Karpas-422 (cell line): ENCODE data around the gene ESRRB. TPM values are rescaled to one million over a fixed set of nuclear protein-coding genes. Genes with fewer than 3 reads are reported as not detected.

Source experiments
- DNase-seq: peaks from one replicate; pipeline ENCODE4 v3.0.0-alpha.2; 2015
- H2AFZ ChIP-seq: fragments of 200-600 bp; sonication (generic); 2 replicates; pipeline ENCODE4 v1.6.1; 2014; ENCODE audit warnings: antibody characterized with exemption, low read length, mixed read lengths
- H3K27ac ChIP-seq: fragments of 200-600 bp; sonication (generic); 2 replicates; pipeline ENCODE4 v1.5.1; 2014; ENCODE audit warnings: mild to moderate bottlenecking, low read length, moderate library complexity
- H3K27me3 ChIP-seq: fragments of 200-600 bp; sonication (generic); 2 replicates; pipeline ENCODE4 v1.6.1; 2014; ENCODE audit warnings: low read length, mixed read lengths
- H3K36me3 ChIP-seq: fragments of 200-600 bp; sonication (generic); 2 replicates; pipeline ENCODE4 v1.6.1; 2014; ENCODE audit warnings: low read length, mixed read lengths; ENCODE audit not compliant: insufficient read depth
- H3K4me1 ChIP-seq: fragments of 200-600 bp; sonication (generic); 2 replicates; pipeline ENCODE4 v1.6.1; 2014; ENCODE audit warnings: mild to moderate bottlenecking, low read length, mixed read lengths
- H3K4me2 ChIP-seq: fragments of 200-600 bp; sonication (generic); 2 replicates; pipeline ENCODE4 v1.6.1; 2014; ENCODE audit warnings: low read length, low read depth, mild to moderate bottlenecking; ENCODE audit not compliant: poor library complexity, severe bottlenecking
- H3K4me3 ChIP-seq: fragments of 200-600 bp; sonication (generic); 2 replicates; pipeline ENCODE4 v1.5.1; 2014; ENCODE audit warnings: mild to moderate bottlenecking, antibody characterized with exemption, low read length, mixed read lengths
- H3K79me2 ChIP-seq: fragments of 200-600 bp; sonication (generic); 2 replicates; pipeline ENCODE4 v1.6.1; 2014; ENCODE audit warnings: mild to moderate bottlenecking, low read length, mixed read lengths
- H3K9ac ChIP-seq: fragments of 200-600 bp; sonication (generic); 2 replicates; pipeline ENCODE4 v1.6.0; 2014; ENCODE audit warnings: low read length
- H3K9me2 ChIP-seq: fragments of 200-600 bp; sonication (generic), shearing (Covaris generic); replicated peaks from 2 replicates; pipeline ENCODE4 v1.6.0; 2014; ENCODE audit warnings: mild to moderate bottlenecking, low read length, moderate library complexity; ENCODE audit not compliant: insufficient read depth
- H3K9me3 ChIP-seq: fragments of 300-700, 200-600 bp; sonication (generic); 2 replicates; pipeline ENCODE4 v1.6.1; 2014; ENCODE audit warnings: low read length, mixed read lengths
- H4K20me1 ChIP-seq: fragments of 200-600 bp; sonication (generic); 2 replicates; pipeline ENCODE4 v1.6.1; 2014; ENCODE audit warnings: mild to moderate bottlenecking, antibody characterized with exemption, low read length, low read depth; ENCODE audit not compliant: insufficient read depth
- total RNA-seq: library from RNA; depleted of rRNA; stranded (reverse); fragments of >200 nt; shearing (Covaris generic); gene quantifications from 2 replicates; pipeline ENCODE4 v1.2.3, GENCODE V29; 2014; ENCODE audit warnings: low replicate concordance

The ESRRB gene
- total RNA-seq, 1 experiment from 2014 or later = not detected

- Histone ChIP-seq H3K9ac (no peak overlapping the region), H3K27me3 (no peaks in the 10 kb centered on the region)
- no peak for DNase-seq
Observed at GRCh38 chr14:76385435-76385834, 9.5 kb downstream of the ESRRB start.

GRCh38 chr14:76386944-76387782 is 11.2 kb downstream of the ESRRB start:
- no peaks in the 10 kb centered on the region for H3K27me3 ChIP-seq
- H2AFZ ChIP-seq = no peak overlapping the region
- no peaks in the 10 kb centered on the region for H3K9me3 ChIP-seq

More at GRCh38 chr14:76385435-76385834, 9.5 kb downstream of the ESRRB start:
- Histone ChIP-seq H3K9me2 (no peaks in the 10 kb centered on the region), H3K27ac (no peak overlapping the region), H3K9me3 (no peaks in the 10 kb centered on the region), H3K4me2 (no peak overlapping the region), H3K4me3 (no peak overlapping the region), H3K4me1 (no peaks in the 10 kb centered on the region), H2AFZ (no peak overlapping the region), H3K36me3 (no peaks in the 10 kb centered on the region), H4K20me1 (no peaks in the 10 kb centered on the region), H3K79me2 (no peaks in the 10 kb centered on the region)

GRCh38 chr14:76389841-76390240 is 13.9 kb downstream of the ESRRB start:
- Histone ChIP-seq H3K9me3 (no peaks in the 10 kb centered on the region), H3K79me2 (no peaks in the 10 kb centered on the region), H4K20me1 (no peaks in the 10 kb centered on the region), H2AFZ (no peak overlapping the region), H3K4me1 (no peaks in the 10 kb centered on the region), H3K27me3 (no peaks in the 10 kb centered on the region), H3K27ac (no peak overlapping the region), H3K36me3 (no peaks in the 10 kb centered on the region), H3K9me2 (no peaks in the 10 kb centered on the region), H3K9ac (no peak overlapping the region), H3K4me3 (no peak overlapping the region), H3K4me2 (no peak overlapping the region)
- no peak for DNase-seq

More at GRCh38 chr14:76386944-76387782, 11.2 kb downstream of the ESRRB start:
- Histone ChIP-seq H4K20me1 (no peaks in the 10 kb centered on the region), H3K36me3 (no peaks in the 10 kb centered on the region), H3K27ac (no peak overlapping the region), H3K9ac (no peak overlapping the region), H3K4me3 (no peak overlapping the region), H3K4me1 (no peaks in the 10 kb centered on the region), H3K79me2 (no peaks in the 10 kb centered on the region), H3K9me2 (no peaks in the 10 kb centered on the region), H3K4me2 (no peak overlapping the region)
- peak; percentile 96 for DNase-seq

- Histone ChIP-seq H3K27me3 (no peaks in the 10 kb centered on the region), H3K9me3 (no peaks in the 10 kb centered on the region), H3K4me2 (no peak overlapping the region), H3K9ac (no peak overlapping the region), H3K4me3 (no peak overlapping the region), H2AFZ (no peak overlapping the region), H3K79me2 (no peaks in the 10 kb centered on the region), H3K4me1 (no peaks in the 10 kb centered on the region), H3K27ac (no peak overlapping the region), H4K20me1 (0 out of 2 replicates have a peak, but pooled peaks cover 3% of the 10 kb centered on the region), H3K36me3 (no peaks in the 10 kb centered on the region), H3K9me2 (no peaks in the 10 kb centered on the region)
- no peak for DNase-seq
Observed at GRCh38 chr14:76390621-76391020, 14.7 kb downstream of the ESRRB start.

GRCh38 chr14:76391981-76392690 is 16.2 kb downstream of the ESRRB start:
- Histone ChIP-seq H2AFZ (no peak overlapping the region), H3K36me3 (no peaks in the 10 kb centered on the region), H3K4me2 (no peak overlapping the region), H3K4me1 (no peaks in the 10 kb centered on the region), H3K79me2 (no peaks in the 10 kb centered on the region), H3K4me3 (no peak overlapping the region), H3K27me3 (no peaks in the 10 kb centered on the region), H3K9me2 (no peaks in the 10 kb centered on the region), H3K27ac (no peak overlapping the region), H3K9ac (no peak overlapping the region), H4K20me1 (0 out of 2 replicates have a peak, but pooled peaks cover 3% of the 10 kb centered on the region), H3K9me3 (no peaks in the 10 kb centered on the region)
- no peak for DNase-seq

- Histone ChIP-seq H4K20me1 (peaks cover 3% of the 10 kb centered on the region; the same call in 1 of the 2 replicates), H2AFZ (no peak overlapping the region), H3K27me3 (no peaks in the 10 kb centered on the region), H3K27ac (no peak overlapping the region), H3K4me1 (no peaks in the 10 kb centered on the region), H3K9ac (no peak overlapping the region), H3K4me3 (no peak overlapping the region), H3K79me2 (no peaks in the 10 kb centered on the region), H3K9me3 (no peaks in the 10 kb centered on the region), H3K36me3 (no peaks in the 10 kb centered on the region), H3K4me2 (no peak overlapping the region), H3K9me2 (no peaks in the 10 kb centered on the region)
- no peak for DNase-seq
Observed at GRCh38 chr14:76394569-76394968, 18.6 kb downstream of the ESRRB start.

- no peak for DNase-seq
- H3K27me3 ChIP-seq = no peaks in the 10 kb centered on the region
- no peaks in the 10 kb centered on the region for H3K9me3 ChIP-seq
- no peaks in the 10 kb centered on the region for H3K79me2 ChIP-seq
- H4K20me1 ChIP-seq = peaks cover 3% of the 10 kb centered on the region; the same call in 1 of the 2 replicates
- H2AFZ ChIP-seq = no peak overlapping the region
- H3K4me3 ChIP-seq = no peak overlapping the region
- H3K36me3 ChIP-seq = no peaks in the 10 kb centered on the region
- H3K4me2 ChIP-seq = no peak overlapping the region
- H3K27ac ChIP-seq = no peak overlapping the region
- no peaks in the 10 kb centered on the region for H3K4me1 ChIP-seq
- no peak overlapping the region for H3K9ac ChIP-seq
- no peaks in the 10 kb centered on the region for H3K9me2 ChIP-seq
Observed at GRCh38 chr14:76395161-76395560, 19.2 kb downstream of the ESRRB start.

- H4K20me1 ChIP-seq = peaks cover 3% of the 10 kb centered on the region; the same call in 1 of the 2 replicates
- no peaks in the 10 kb centered on the region for H3K9me3 ChIP-seq
- no peak overlapping the region for H3K9ac ChIP-seq
- no peaks in the 10 kb centered on the region for H3K79me2 ChIP-seq
- H3K27ac ChIP-seq = no peak overlapping the region
- no peaks in the 10 kb centered on the region for H3K9me2 ChIP-seq
- H3K4me3 ChIP-seq = no peak overlapping the region
- DNase-seq = no peak
- no peaks in the 10 kb centered on the region for H3K4me1 ChIP-seq
- H3K27me3 ChIP-seq = no peaks in the 10 kb centered on the region
- H3K4me2 ChIP-seq = no peak overlapping the region
- H3K36me3 ChIP-seq = no peaks in the 10 kb centered on the region
- H2AFZ ChIP-seq = no peak overlapping the region
Observed at GRCh38 chr14:76396714-76397187, 20.8 kb downstream of the ESRRB start.
